Hepatocyte (in vitro differentiated cells): ENCODE results near the gene PADI4. TPM values are rescaled to one million over a fixed set of nuclear protein-coding genes. Genes with fewer than 3 reads are reported as not detected.

Experiments
- DNase-seq: peaks from one replicate; pipeline ENCODE4 v3.0.0-alpha.2; 2016; ENCODE audit warnings: low spot score
- H2AFZ ChIP-seq: fragments of 200-600 bp; sonication (generic); 2 replicates; pipeline ENCODE4 v1.6.0; 2016; ENCODE audit warnings: antibody characterized with exemption, mild to moderate bottlenecking
- H3K27ac ChIP-seq: fragments of 200-600 bp; sonication (generic); 2 replicates; pipeline ENCODE4 v1.5.1; 2016; ENCODE audit warnings: mild to moderate bottlenecking
- H3K27me3 ChIP-seq: fragments of 200-600 bp; sonication (generic); 2 replicates; pipeline ENCODE4 v1.6.1; 2016
- H3K36me3 ChIP-seq: fragments of 200-600 bp; sonication (generic); replicated peaks from 2 replicates; pipeline ENCODE4 v1.5.1; 2016; ENCODE audit warnings: low read depth; ENCODE audit not compliant: insufficient read depth
- H3K4me1 ChIP-seq: fragments of 200-600 bp; sonication (generic); 2 replicates; pipeline ENCODE4 v1.5.1; 2016; ENCODE audit warnings: mild to moderate bottlenecking, moderate library complexity; ENCODE audit not compliant: insufficient read depth
- H3K4me2 ChIP-seq: fragments of 200-600 bp; sonication (generic); 2 replicates; pipeline ENCODE4 v1.6.0; 2016
- H3K4me3 ChIP-seq: fragments of 200-600 bp; sonication (generic); 2 replicates; pipeline ENCODE4 v1.5.1; 2016; ENCODE audit warnings: mild to moderate bottlenecking
- H3K79me2 ChIP-seq: fragments of 200-600 bp; sonication (generic); 2 replicates; pipeline ENCODE4 v1.6.0; 2017; ENCODE audit warnings: mild to moderate bottlenecking
- H3K9me2 ChIP-seq: fragments of 200-600 bp; sonication (generic); replicated peaks from 2 replicates; pipeline ENCODE4 v1.6.0; 2017; ENCODE audit warnings: mild to moderate bottlenecking; ENCODE audit not compliant: insufficient read depth
- H3K9me3 ChIP-seq: fragments of 200-600 bp; sonication (generic); 2 replicates; pipeline ENCODE4 v1.5.1; 2016; ENCODE audit warnings: low read depth, mild to moderate bottlenecking
- H4K20me1 ChIP-seq: fragments of 200-600 bp; sonication (generic); 2 replicates; pipeline ENCODE4 v1.6.0; 2016; ENCODE audit warnings: mild to moderate bottlenecking; ENCODE audit not compliant: insufficient read depth, poor library complexity, severe bottlenecking
- EZH2 ChIP-seq: fragments of 200-600 bp; sonication (generic); IDR thresholded peaks from 2 replicates; pipeline ENCODE4 v1.6.1; 2016; ENCODE audit warnings: antibody characterized with exemption, mild to moderate bottlenecking, borderline replicate concordance
- EZH2phosphoT487 ChIP-seq: fragments of 200-600 bp; sonication (generic); IDR thresholded peaks from one replicate; pipeline ENCODE4 v1.6.1; 2018; ENCODE audit warnings: antibody characterized with exemption, mild to moderate bottlenecking, low read depth, moderate library complexity; ENCODE audit not compliant: unreplicated experiment, severe bottlenecking
- WGBS: methylation state at CpG from one replicate; pipeline ENCODE4 v1.1.6; 2016; ENCODE audit warnings: low lambda C conversion rate; ENCODE audit errors: missing lambda C conversion rate; 5-methylcytosine and 5-hydroxymethylcytosine counted together
- polyA plus RNA-seq: library from polyadenylated mRNA; unstranded; fragments of >200 nt; fragmentation: Nextera tagmentation; extraction: Ambion mirVana; gene quantifications from 2 replicates; pipeline ENCODE4 v1.2.1, GENCODE V29; 2016
- total RNA-seq: library from RNA; depleted of rRNA; stranded (reverse); fragments of >200 nt; gene quantifications from 2 replicates; pipeline ENCODE4 v1.2.3, GENCODE V29; 2014
- TF ChIP-seq, protein P1 (sequence below): fragments of 200-600 bp; sonication (generic); IDR thresholded peaks from 2 replicates; pipeline ENCODE4 v1.5.1; 2016; ENCODE audit warnings: antibody characterized with exemption, mild to moderate bottlenecking; ENCODE audit not compliant: poor library complexity

Gene PADI4
- total and polyA plus RNA-seq, 2 experiments from 2014 or later, result not detected

DNA sequence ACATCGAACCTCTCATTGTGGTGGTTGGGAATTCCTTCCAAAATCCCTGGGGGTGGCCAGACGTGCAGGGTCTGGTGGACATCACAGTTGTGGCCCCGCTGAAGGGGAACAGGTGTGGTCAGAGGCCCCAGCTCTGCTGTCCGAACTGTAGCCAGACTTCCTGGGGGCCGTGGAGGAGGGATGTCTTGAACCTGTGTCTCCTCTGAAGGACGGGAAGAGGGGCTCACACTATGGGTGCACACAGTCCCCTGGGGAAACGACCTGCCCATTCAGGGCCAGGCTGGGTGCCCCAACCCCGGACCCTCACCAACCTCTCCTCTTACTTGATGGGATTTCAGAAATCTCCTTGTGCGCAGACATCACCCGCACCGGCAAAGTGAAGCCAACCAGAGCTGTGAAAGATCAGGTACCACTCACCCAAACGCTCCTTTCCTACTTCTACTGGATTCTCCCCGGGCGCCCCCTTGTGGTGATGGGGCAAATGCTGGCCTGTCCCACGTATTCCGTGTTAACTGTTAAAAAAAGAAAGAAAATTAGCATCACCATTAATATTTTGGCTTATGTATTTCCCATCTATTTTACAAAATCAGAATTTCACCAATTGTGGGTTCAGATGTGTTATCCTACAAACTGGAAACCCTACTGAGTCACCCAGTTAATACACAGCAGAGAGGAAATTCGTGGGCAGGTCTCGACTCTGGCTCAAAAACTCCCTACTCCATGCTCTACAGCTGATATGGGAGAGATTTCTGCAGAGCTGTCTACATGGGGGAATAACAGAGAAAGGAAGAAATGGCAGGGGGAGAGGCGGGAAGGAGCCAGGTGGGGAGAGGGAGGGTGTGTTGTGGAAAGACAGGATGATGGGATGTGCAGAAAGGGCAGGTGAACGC is 28.1 kb downstream of the PADI4 start:
- Histone ChIP-seq H3K4me3 (no peak overlapping the region), H3K4me1 (no peaks in the 10 kb centered on the region), H3K9me3 (no peaks in the 10 kb centered on the region), H3K79me2 (no peaks in the 10 kb centered on the region), H2AFZ (no peak overlapping the region), H3K27me3 (no peaks in the 10 kb centered on the region), H3K9me2 (no peaks in the 10 kb centered on the region), H4K20me1 (no peaks in the 10 kb centered on the region), H3K27ac (no peak overlapping the region), H3K36me3 (no peaks in the 10 kb centered on the region), H3K4me2 (no peak overlapping the region)
- WGBS, result 45% methylated on average over 20 of the region's 20 CpGs
- DNase-seq, result peak; percentile 79
- no peak for TF ChIP-seq EZH2
- TF ChIP-seq, protein P1, sequence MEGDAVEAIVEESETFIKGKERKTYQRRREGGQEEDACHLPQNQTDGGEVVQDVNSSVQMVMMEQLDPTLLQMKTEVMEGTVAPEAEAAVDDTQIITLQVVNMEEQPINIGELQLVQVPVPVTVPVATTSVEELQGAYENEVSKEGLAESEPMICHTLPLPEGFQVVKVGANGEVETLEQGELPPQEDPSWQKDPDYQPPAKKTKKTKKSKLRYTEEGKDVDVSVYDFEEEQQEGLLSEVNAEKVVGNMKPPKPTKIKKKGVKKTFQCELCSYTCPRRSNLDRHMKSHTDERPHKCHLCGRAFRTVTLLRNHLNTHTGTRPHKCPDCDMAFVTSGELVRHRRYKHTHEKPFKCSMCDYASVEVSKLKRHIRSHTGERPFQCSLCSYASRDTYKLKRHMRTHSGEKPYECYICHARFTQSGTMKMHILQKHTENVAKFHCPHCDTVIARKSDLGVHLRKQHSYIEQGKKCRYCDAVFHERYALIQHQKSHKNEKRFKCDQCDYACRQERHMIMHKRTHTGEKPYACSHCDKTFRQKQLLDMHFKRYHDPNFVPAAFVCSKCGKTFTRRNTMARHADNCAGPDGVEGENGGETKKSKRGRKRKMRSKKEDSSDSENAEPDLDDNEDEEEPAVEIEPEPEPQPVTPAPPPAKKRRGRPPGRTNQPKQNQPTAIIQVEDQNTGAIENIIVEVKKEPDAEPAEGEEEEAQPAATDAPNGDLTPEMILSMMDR, result peak; percentile 77

DNA sequence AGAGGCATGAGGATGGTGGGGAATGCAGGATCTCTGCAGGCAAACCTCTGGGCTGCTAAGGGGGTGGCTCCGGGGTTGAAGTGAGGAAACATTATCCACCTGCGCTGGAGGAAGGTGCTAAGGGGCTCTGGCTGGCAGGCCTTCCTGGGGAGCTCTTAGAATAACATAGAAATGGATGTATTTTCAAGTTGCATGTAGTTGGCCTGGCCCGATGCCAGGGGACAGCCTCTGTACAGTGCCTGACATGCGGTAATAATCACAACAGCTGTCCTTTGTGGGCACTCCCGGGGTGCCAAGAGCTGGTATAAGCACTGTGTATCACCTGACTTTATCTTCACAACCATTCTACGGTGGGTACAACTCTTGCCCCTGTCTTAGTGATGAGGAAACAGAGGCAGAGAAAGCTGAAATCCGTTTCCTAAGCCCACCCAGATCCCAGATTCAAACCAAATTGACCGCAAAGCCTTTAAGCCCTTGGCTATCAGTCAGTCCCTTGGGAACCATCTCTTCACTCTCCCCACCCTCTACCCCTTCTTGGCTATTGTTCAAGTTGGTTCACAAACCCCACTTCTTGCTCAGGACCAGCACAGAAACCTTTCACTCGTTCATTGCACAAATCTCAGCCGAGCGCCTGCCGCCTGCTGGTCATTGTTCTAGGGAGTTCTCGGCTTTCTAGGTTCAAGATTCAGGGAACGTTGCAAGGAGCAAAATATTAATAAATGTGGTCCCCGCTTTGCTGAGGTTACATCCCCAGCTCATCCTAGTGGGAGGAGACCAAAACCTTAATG is 30.9 kb downstream of the PADI4 start:
- Histone ChIP-seq H3K27me3 (no peaks in the 10 kb centered on the region), H3K4me2 (no peak overlapping the region), H3K36me3 (no peaks in the 10 kb centered on the region), H3K9me3 (no peaks in the 10 kb centered on the region), H3K9me2 (no peaks in the 10 kb centered on the region), H3K4me3 (no peak overlapping the region), H3K79me2 (no peaks in the 10 kb centered on the region), H3K4me1 (no peaks in the 10 kb centered on the region), H3K27ac (no peak overlapping the region), H2AFZ (no peak overlapping the region), H4K20me1 (no peaks in the 10 kb centered on the region)
- TF ChIP-seq EZH2 (no peak), EZH2phosphoT487 (no peak)
- TF ChIP-seq, protein P1, result no peak
- DNase-seq, result no peak
- 73% methylated on average over 15 of the region's 15 CpGs for WGBS

DNA sequence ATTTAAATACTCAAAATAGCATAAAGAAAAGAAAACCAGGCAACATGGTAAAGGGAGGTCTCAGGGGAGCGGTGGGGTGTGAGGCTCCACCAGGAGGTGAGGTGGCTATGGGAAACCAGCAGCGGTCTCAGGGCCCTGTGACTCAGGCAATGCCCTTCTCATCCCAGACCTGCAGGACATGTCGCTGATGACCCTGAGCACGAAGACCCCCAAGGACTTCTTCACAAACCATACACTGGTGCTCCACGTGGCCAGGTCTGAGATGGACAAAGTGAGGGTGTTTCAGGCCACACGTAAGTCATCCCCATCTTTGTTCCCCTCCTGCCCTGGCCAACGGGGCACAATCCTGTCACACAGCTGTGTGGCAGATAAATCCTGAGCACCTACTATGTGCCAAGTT is 31.5 kb downstream of the PADI4 start:
- no peaks in the 10 kb centered on the region for H3K27me3 ChIP-seq
- 84% methylated on average over 7 of the region's 7 CpGs for WGBS
- H3K4me1 ChIP-seq, result no peaks in the 10 kb centered on the region
- H3K79me2 ChIP-seq, result no peaks in the 10 kb centered on the region
- no peak for DNase-seq
- no peaks in the 10 kb centered on the region for H3K9me3 ChIP-seq
- no peak overlapping the region for H3K4me3 ChIP-seq
- H4K20me1 ChIP-seq, result no peaks in the 10 kb centered on the region
- TF ChIP-seq, protein P1, result no peak
- TF ChIP-seq EZH2phosphoT487 (no peak), EZH2 (no peak)
- H2AFZ ChIP-seq, result no peak overlapping the region
- H3K36me3 ChIP-seq, result no peaks in the 10 kb centered on the region
- no peak overlapping the region for H3K27ac ChIP-seq
- H3K4me2 ChIP-seq, result no peak overlapping the region
- H3K9me2 ChIP-seq, result no peaks in the 10 kb centered on the region
